OCI-LY7 (cell line): ENCODE data around the gene SEC22B. TPM values are rescaled to one million over a fixed set of nuclear protein-coding genes. Genes with fewer than 3 reads are reported as not detected.
A peak's percentile ranks its signal among the peaks of the same experiment; 100 is the strongest.
"Not testable (repeated sequence)": the region's sequence is repeated elsewhere in the genome, so short reads cannot be mapped to it uniquely, and the experiment has no call there.

Experiments used
- BruUV-seq: library from RNA; stranded (reverse); fragments of 400-500 nt; replicated peaks from 2 replicates; lab custom pipeline; 2021; lab: Mats Ljungman, UMichigan
- CTCF ChIA-PET: fragments of 300-600 bp; sonication (Branson Sonifier 250); formaldehyde crosslinking; loops from one replicate; lab custom pipeline; 2022; ENCODE audit warnings: antibody characterized with exemption; ENCODE audit not compliant: unreplicated experiment; lab: Charles Lee
- POLR2A ChIA-PET: fragments of 300-600 bp; sonication (Branson Sonifier 250); formaldehyde crosslinking; loops from one replicate; lab custom pipeline; 2022; ENCODE audit warnings: antibody characterized with exemption; lab: Charles Lee
- DNase-seq: peaks from one replicate; pipeline ENCODE4 v3.0.0-alpha.2; 2015; ENCODE audit warnings: low spot score
- H2AFZ ChIP-seq: fragments of 200-600 bp; sonication (generic), shearing (Covaris generic); 2 replicates; pipeline ENCODE4 v1.6.1; 2014; ENCODE audit warnings: mild to moderate bottlenecking, antibody characterized with exemption, low read length, moderate library complexity
- H3K27ac ChIP-seq: fragments of 200-600 bp; sonication (generic); 2 replicates; pipeline ENCODE4 v1.5.1; 2014; ENCODE audit warnings: mixed run types, low read depth, mild to moderate bottlenecking, moderate library complexity, low read length, inconsistent platforms; ENCODE audit not compliant: poor library complexity, severe bottlenecking
- H3K36me3 ChIP-seq: fragments of 200-600 bp; sonication (generic); 2 replicates; pipeline ENCODE4 v1.6.1; 2014; ENCODE audit warnings: mild to moderate bottlenecking, antibody characterized with exemption, low read length, moderate library complexity, mixed read lengths; ENCODE audit not compliant: insufficient read depth
- H3K4me1 ChIP-seq: fragments of 200-600 bp; sonication (generic); 2 replicates; pipeline ENCODE4 v1.5.1; 2014; ENCODE audit warnings: mild to moderate bottlenecking, low read length; ENCODE audit not compliant: insufficient read depth, poor library complexity, severe bottlenecking
- H3K4me2 ChIP-seq: fragments of 200-600 bp; sonication (generic); 2 replicates; pipeline ENCODE4 v1.6.1; 2014; ENCODE audit warnings: mild to moderate bottlenecking, low read length
- H3K4me3 ChIP-seq: fragments of 200-600 bp; sonication (generic); 2 replicates; pipeline ENCODE4 v1.5.1; 2014; ENCODE audit warnings: mild to moderate bottlenecking, low read depth, low read length; ENCODE audit not compliant: poor library complexity, severe bottlenecking
- H3K79me2 ChIP-seq: fragments of 200-600 bp; sonication (generic); 2 replicates; pipeline ENCODE4 v1.6.1; 2016; ENCODE audit warnings: low read depth, mild to moderate bottlenecking, low read length, moderate library complexity, mixed read lengths; ENCODE audit not compliant: insufficient read depth
- H3K9me2 ChIP-seq: fragments of 200-600 bp; sonication (generic); 2 replicates; pipeline ENCODE4 v1.6.1; 2016; ENCODE audit warnings: mild to moderate bottlenecking, low read length, mixed read lengths; ENCODE audit not compliant: insufficient read depth
- H3K9me3 ChIP-seq: fragments of 200-600 bp; sonication (generic); 2 replicates; pipeline ENCODE4 v1.6.1; 2014; ENCODE audit warnings: mild to moderate bottlenecking, mixed run types, low read length, mixed read lengths
- H4K20me1 ChIP-seq: fragments of 200-600 bp; sonication (generic); 2 replicates; pipeline ENCODE4 v1.6.1; 2014; ENCODE audit warnings: mild to moderate bottlenecking, antibody characterized with exemption, low read length, moderate library complexity, mixed read lengths; ENCODE audit not compliant: insufficient read depth
- EZH2phosphoT487 ChIP-seq: fragments of 200-600 bp; sonication (generic); IDR thresholded peaks from 2 replicates; pipeline ENCODE4 v1.6.1; 2018; ENCODE audit warnings: low read depth, borderline replicate concordance, mild to moderate bottlenecking, mixed run types, antibody characterized with exemption, low read length, moderate library complexity, mixed read lengths
- intact Hi-C: fragments of 100-400 bp; cut with micrococcal nuclease; formaldehyde crosslinking; loops from one replicate; pipeline ENCODE4 v1.10.0; 2022; ENCODE audit not compliant: unreplicated experiment
- total RNA-seq, 2 experiments: library from RNA; depleted of rRNA in 1 of 2; stranded (reverse); fragments of >200 nt in 1 of 2; shearing (Covaris generic) in 1 of 2; gene quantifications; 2 replicates each; pipeline ENCODE4 v1.2.3, GENCODE V29; 2014 to 2022
- TF ChIP-seq, protein P1 (sequence below): fragments of 200-600 bp; sonication (generic); conservative IDR thresholded peaks from 2 replicates; pipeline ENCODE4 v1.5.1; 2014; ENCODE audit warnings: mild to moderate bottlenecking, antibody characterized with exemption, low read length, moderate library complexity, mixed read lengths

The SEC22B gene
- total RNA-seq, 2 experiments from 2014 or later: 12.7 to 23.5 TPM

- Histone ChIP-seq H3K9me2 (no peaks in the 10 kb centered on the region), H2AFZ (no peak overlapping the region; the same call in 1 of the 2 replicates), H3K4me2 (no peak overlapping the region), H3K27ac (no peak overlapping the region), H3K4me1 (peaks cover 6% of the 10 kb centered on the region), H3K79me2 (no peaks in the 10 kb centered on the region), H3K36me3 (no peaks in the 10 kb centered on the region), H3K9me3 (no peaks in the 10 kb centered on the region), H3K4me3 (no peak overlapping the region), H4K20me1 (no peaks in the 10 kb centered on the region)
- intact Hi-C loops: no loop called here
- POLR2A ChIA-PET: no interaction called here
- no peak for DNase-seq
- BruUV-seq: no TSS peak
- CTCF ChIA-PET: no interaction called here
- TF ChIP-seq, protein P1, sequence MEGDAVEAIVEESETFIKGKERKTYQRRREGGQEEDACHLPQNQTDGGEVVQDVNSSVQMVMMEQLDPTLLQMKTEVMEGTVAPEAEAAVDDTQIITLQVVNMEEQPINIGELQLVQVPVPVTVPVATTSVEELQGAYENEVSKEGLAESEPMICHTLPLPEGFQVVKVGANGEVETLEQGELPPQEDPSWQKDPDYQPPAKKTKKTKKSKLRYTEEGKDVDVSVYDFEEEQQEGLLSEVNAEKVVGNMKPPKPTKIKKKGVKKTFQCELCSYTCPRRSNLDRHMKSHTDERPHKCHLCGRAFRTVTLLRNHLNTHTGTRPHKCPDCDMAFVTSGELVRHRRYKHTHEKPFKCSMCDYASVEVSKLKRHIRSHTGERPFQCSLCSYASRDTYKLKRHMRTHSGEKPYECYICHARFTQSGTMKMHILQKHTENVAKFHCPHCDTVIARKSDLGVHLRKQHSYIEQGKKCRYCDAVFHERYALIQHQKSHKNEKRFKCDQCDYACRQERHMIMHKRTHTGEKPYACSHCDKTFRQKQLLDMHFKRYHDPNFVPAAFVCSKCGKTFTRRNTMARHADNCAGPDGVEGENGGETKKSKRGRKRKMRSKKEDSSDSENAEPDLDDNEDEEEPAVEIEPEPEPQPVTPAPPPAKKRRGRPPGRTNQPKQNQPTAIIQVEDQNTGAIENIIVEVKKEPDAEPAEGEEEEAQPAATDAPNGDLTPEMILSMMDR: no peak
- TF ChIP-seq EZH2phosphoT487: no peak
Measured at GRCh38 chr1:120133228-120133927, 42.9 kb downstream of the SEC22B start.

GRCh38 chr1:120132406-120132763, 43.9 kb downstream of the SEC22B start:
- BruUV-seq, H4K20me1 ChIP-seq, H3K36me3 ChIP-seq, H3K4me1 ChIP-seq, DNase-seq, H3K79me2 ChIP-seq, POLR2A ChIA-PET, H3K9me2 ChIP-seq, CTCF ChIA-PET, H3K4me3 ChIP-seq, intact Hi-C loops, H3K9me3 ChIP-seq, H3K27ac ChIP-seq: not testable (repeated sequence)
- H3K4me2 ChIP-seq: peak overlapping the region; percentile 52
- peak overlapping the region; percentile 96 for H2AFZ ChIP-seq

- H3K27ac ChIP-seq, H3K79me2 ChIP-seq, H4K20me1 ChIP-seq, CTCF ChIA-PET, intact Hi-C loops, H3K36me3 ChIP-seq, BruUV-seq, POLR2A ChIA-PET, H3K4me1 ChIP-seq, H3K9me2 ChIP-seq, H3K9me3 ChIP-seq, H3K4me3 ChIP-seq: not testable (repeated sequence)
- Histone ChIP-seq H3K4me2 (peak overlapping the region; percentile 52), H2AFZ (peak overlapping the region; percentile 96)
- peak; percentile 15 for DNase-seq
Measured at GRCh38 chr1:120131611-120132405, 44.5 kb downstream of the SEC22B start.

DNA sequence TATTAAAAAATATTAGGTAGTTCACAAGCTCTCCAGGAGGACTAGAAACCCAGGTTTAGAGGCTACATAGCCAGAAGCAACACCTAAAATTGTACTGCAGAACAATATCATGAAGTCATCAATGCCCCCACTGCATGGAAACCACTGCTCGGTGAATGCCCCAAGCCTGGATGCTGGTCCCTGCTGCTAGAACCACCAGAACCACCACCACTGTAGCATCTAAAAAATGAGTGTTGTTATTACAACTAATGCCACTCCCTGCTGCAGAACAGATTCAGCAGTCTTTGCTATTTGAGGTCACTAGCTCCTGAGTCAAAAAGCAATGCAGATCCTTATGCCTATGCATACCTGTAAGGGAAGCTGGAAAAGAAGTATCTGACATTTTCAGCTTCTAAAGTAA, 48.4 kb downstream of the SEC22B start:
- H3K79me2 ChIP-seq, H4K20me1 ChIP-seq, H2AFZ ChIP-seq, CTCF ChIA-PET, H3K9me2 ChIP-seq, H3K4me3 ChIP-seq, H3K27ac ChIP-seq, H3K9me3 ChIP-seq, H3K36me3 ChIP-seq, DNase-seq, POLR2A ChIA-PET, H3K4me2 ChIP-seq, BruUV-seq, intact Hi-C loops: not testable (repeated sequence)
- peaks cover 21% of the 10 kb centered on the region for H3K4me1 ChIP-seq

GRCh38 chr1:120126216-120126615, 50.1 kb downstream of the SEC22B start:
- H4K20me1 ChIP-seq, CTCF ChIA-PET, BruUV-seq, H3K36me3 ChIP-seq, H3K9me2 ChIP-seq, H3K27ac ChIP-seq, H3K9me3 ChIP-seq, H3K79me2 ChIP-seq, H2AFZ ChIP-seq, intact Hi-C loops, POLR2A ChIA-PET, DNase-seq, H3K4me2 ChIP-seq, H3K4me3 ChIP-seq: not testable (repeated sequence)
- H3K4me1 ChIP-seq: peaks cover 27% of the 10 kb centered on the region
